Thyroid gland (tissue), 4 donors: ENCODE results near the gene MGAM2.

Experiments
- CTCF ChIP-seq, 6 experiments: fragments of 200-600 bp in 3 of 6; fragments of 450-650 bp in 3 of 6; sonication (generic) in 3 of 6; IDR thresholded peaks; one replicate each; pipeline ENCODE4 v1.5.1; 2016 to 2019; ENCODE audit warnings: antibody characterized with exemption in 6 of 6, mild to moderate bottlenecking in 2 of 6, inconsistent platforms in 1 of 6, moderate library complexity in 1 of 6
- POLR2A ChIP-seq, 2 donors: fragments of 450-650 bp; IDR thresholded peaks; one replicate each; pipeline ENCODE4 v1.6.1; 2017; ENCODE audit warnings: antibody characterized with exemption in 2 of 2, mild to moderate bottlenecking in 2 of 2, moderate library complexity in 1 of 2

GRCh38 chr7:142114207-142114606 is 2.7 kb downstream of the MGAM2 start:
- TF ChIP-seq CTCF (IDR thresholded peaks at IDR 0.05), result no peak
- no peak for TF ChIP-seq POLR2A (IDR thresholded peaks at IDR 0.05)
